Keratinocyte (primary cell): ENCODE results near the gene ARID5A. TPM values are rescaled to one million over a fixed set of nuclear protein-coding genes. Genes with fewer than 3 reads are reported as not detected.
A peak's percentile ranks its signal among the peaks of the same experiment; 100 is the strongest.
"Not testable (repeated sequence)": the region's sequence is repeated elsewhere in the genome, so short reads cannot be mapped to it uniquely, and the experiment has no call there.

ENCODE experiments used
- DNase-seq: peaks from one replicate; pipeline ENCODE4 v3.0.0-alpha.2; 2011; ENCODE audit warnings: low read depth, missing footprints, low spot score
- FAIRE-seq: peaks from 2 replicates; lab custom pipeline; 2011; peaks lifted over from hg19 to GRCh38; lab: Jason Lieb, UNC
- H2AFZ ChIP-seq: 2 replicates; pipeline ENCODE4 v1.6.0; 2012; ENCODE audit warnings: low read length, control low read depth, inconsistent platforms; ENCODE audit not compliant: control insufficient read depth
- H3K27ac ChIP-seq: 2 replicates; pipeline ENCODE4 v1.5.1; 2011; ENCODE audit warnings: low read length; ENCODE audit not compliant: control insufficient read depth, insufficient read depth
- H3K27me3 ChIP-seq: 3 replicates; pipeline ENCODE4 v1.6.0; 2011; ENCODE audit warnings: low read length; ENCODE audit not compliant: control insufficient read depth, insufficient read depth; ENCODE audit errors: extremely low read depth
- H3K36me3 ChIP-seq, 2 experiments: 2 replicates in 1 of 2; 3 replicates in 1 of 2; pipeline ENCODE4 v1.5.1; 2011; ENCODE audit warnings: low read length in 2 of 2, mild to moderate bottlenecking in 1 of 2; ENCODE audit not compliant: control insufficient read depth in 2 of 2, insufficient read depth in 2 of 2; ENCODE audit errors: extremely low read depth in 1 of 2
- H3K4me1 ChIP-seq: 3 replicates; pipeline ENCODE4 v1.5.1; 2011; ENCODE audit warnings: low read length; ENCODE audit not compliant: control insufficient read depth, insufficient read depth; ENCODE audit errors: extremely low read depth
- H3K4me2 ChIP-seq: 3 replicates; pipeline ENCODE4 v1.6.0; 2011; ENCODE audit warnings: low read depth, low read length; ENCODE audit not compliant: control insufficient read depth, insufficient read depth; ENCODE audit errors: extremely low read depth
- H3K4me3 ChIP-seq, 3 experiments: fragments of 200-600 bp in 1 of 3; sonication (generic) in 1 of 3; 2 replicates in 2 of 3; 3 replicates in 1 of 3; pipeline ENCODE4 v1.5.1; 2011 to 2016; ENCODE audit warnings: low read length in 3 of 3, mild to moderate bottlenecking in 3 of 3, control low read depth in 2 of 3, inconsistent platforms in 1 of 3, low read depth in 1 of 3, mixed read lengths in 1 of 3, mixed run types in 1 of 3, moderate library complexity in 1 of 3; ENCODE audit not compliant: control insufficient read depth in 2 of 3, insufficient read depth in 2 of 3; ENCODE audit errors: extremely low read depth in 1 of 3
- H3K79me2 ChIP-seq: 2 replicates; pipeline ENCODE4 v1.6.0; 2012; ENCODE audit warnings: low read length; ENCODE audit not compliant: control insufficient read depth, insufficient read depth
- H3K9ac ChIP-seq: 3 replicates; pipeline ENCODE4 v1.6.0; 2011; ENCODE audit warnings: low read length; ENCODE audit not compliant: control insufficient read depth, insufficient read depth; ENCODE audit errors: extremely low read depth
- H3K9me1 ChIP-seq: 3 replicates; pipeline ENCODE4 v1.6.0; 2011; ENCODE audit warnings: low read length; ENCODE audit not compliant: control insufficient read depth, insufficient read depth; ENCODE audit errors: extremely low read depth
- H3K9me3 ChIP-seq: 2 replicates; pipeline ENCODE4 v1.5.1; 2012; ENCODE audit warnings: low read depth, low read length; ENCODE audit not compliant: control insufficient read depth
- H4K20me1 ChIP-seq: 3 replicates; pipeline ENCODE4 v1.6.0; 2011; ENCODE audit warnings: low read length; ENCODE audit not compliant: control insufficient read depth, insufficient read depth; ENCODE audit errors: extremely low read depth
- CTCF ChIP-seq, 3 experiments: IDR thresholded peaks in 1 of 3; conservative IDR thresholded peaks in 1 of 3; optimal IDR thresholded peaks in 1 of 3; 2 replicates in 2 of 3; 3 replicates in 1 of 3; pipeline versions ENCODE3 to v1.5.1; 2011; ENCODE audit warnings: low read length in 3 of 3, mild to moderate bottlenecking in 3 of 3, moderate library complexity in 2 of 3, control low read depth in 1 of 3, inconsistent platforms in 1 of 3; ENCODE audit not compliant: insufficient read depth in 2 of 3; ENCODE audit errors: extremely low read depth in 1 of 3
- EZH2 ChIP-seq: IDR thresholded peaks from one replicate; pipeline ENCODE4 v1.6.1; 2012; ENCODE audit warnings: inconsistent platforms, mild to moderate bottlenecking, low read length, moderate library complexity
- dilution Hi-C: fragments of 300-500 bp; cut with MboI; formaldehyde crosslinking; loops from one replicate; pipeline ENCODE4 v1.7.0; 2020; ENCODE audit warnings: low sequenced_read_pairs; ENCODE audit not compliant: extremely low pct_ligation_motif_present
- polyA plus RNA-seq, 5 experiments: library from polyadenylated mRNA; depleted of rRNA in 3 of 5; stranded (reverse) in 3 of 5; stranded (forward) in 1 of 5; unstranded in 1 of 5; fragments of >200 nt; gene quantifications; 1 replicate in 1 of 5; 2 replicates in 3 of 5; 3 replicates in 1 of 5; pipeline versions ENCODE4 v1.2.1 to v1.2.3, GENCODE V29; 2011 to 2012; ENCODE audit warnings: missing spikeins in 2 of 5, low read depth in 1 of 5, low replicate concordance in 1 of 5

The ARID5A gene
- polyA plus RNA-seq, 1 donor (not counting 4 experiments of a cell fraction or from before 2014, with no cell fraction given) = 1.6 TPM

- Histone ChIP-seq H3K27me3 (peaks cover 24% of the 10 kb centered on the region), H3K36me3 (no peaks in the 10 kb centered on the region), H3K9me3 (no peaks in the 10 kb centered on the region), H4K20me1 (no peaks in the 10 kb centered on the region), H3K4me3 (no peak overlapping the region), H3K79me2 (no peaks in the 10 kb centered on the region), H3K9ac (no peak overlapping the region), H3K27ac (no peak overlapping the region), H3K4me1 (peaks cover 7% of the 10 kb centered on the region), H3K4me2 (peak overlapping the region; percentile 66), H3K9me1 (no peaks in the 10 kb centered on the region), H2AFZ (peak overlapping the region; percentile 47)
- dilution Hi-C loops = no loop called here
- no peak for DNase-seq
- TF ChIP-seq CTCF (optimal IDR thresholded peaks at IDR 0.05 in 1 of 3, IDR thresholded peaks at IDR 0.05 in 1 of 3, conservative IDR thresholded peaks at IDR 0.05 in 1 of 3; ENCODE audit: extremely low read depth in 1 of 3, insufficient read depth in 2 of 3, low read length in 3 of 3) = peak; percentile 32 to 51 (median 42)
- TF ChIP-seq EZH2 = no peak
- FAIRE-seq = peak; percentile 13
These were observed 38.5 kb upstream of the ARID5A start for GRCh38 chr2:96498021-96498431.

- dilution Hi-C loops, H3K4me3 ChIP-seq: not testable (repeated sequence)
- peaks cover 24% of the 10 kb centered on the region for H3K27me3 ChIP-seq
These were observed 37.9 kb upstream of the ARID5A start for GRCh38 chr2:96498611-96499010.

More at GRCh38 chr2:96498611-96499010, 37.9 kb upstream of the ARID5A start:
- not testable (repeated sequence) for H3K27ac ChIP-seq, H3K36me3 ChIP-seq, H3K9me3 ChIP-seq, H3K4me1 ChIP-seq, H2AFZ ChIP-seq, H3K9ac ChIP-seq, H3K9me1 ChIP-seq, DNase-seq, H3K79me2 ChIP-seq, FAIRE-seq, H4K20me1 ChIP-seq
- peak overlapping the region; percentile 66 for H3K4me2 ChIP-seq
